ENCODE data around the gene HIGD2A. TPM values are rescaled to one million over a fixed set of nuclear protein-coding genes. Genes with fewer than 3 reads are reported as not detected.

HIGD2A gene
- total RNA-seq, 1 experiment from 2014 or later = 72.6 TPM

DNA sequence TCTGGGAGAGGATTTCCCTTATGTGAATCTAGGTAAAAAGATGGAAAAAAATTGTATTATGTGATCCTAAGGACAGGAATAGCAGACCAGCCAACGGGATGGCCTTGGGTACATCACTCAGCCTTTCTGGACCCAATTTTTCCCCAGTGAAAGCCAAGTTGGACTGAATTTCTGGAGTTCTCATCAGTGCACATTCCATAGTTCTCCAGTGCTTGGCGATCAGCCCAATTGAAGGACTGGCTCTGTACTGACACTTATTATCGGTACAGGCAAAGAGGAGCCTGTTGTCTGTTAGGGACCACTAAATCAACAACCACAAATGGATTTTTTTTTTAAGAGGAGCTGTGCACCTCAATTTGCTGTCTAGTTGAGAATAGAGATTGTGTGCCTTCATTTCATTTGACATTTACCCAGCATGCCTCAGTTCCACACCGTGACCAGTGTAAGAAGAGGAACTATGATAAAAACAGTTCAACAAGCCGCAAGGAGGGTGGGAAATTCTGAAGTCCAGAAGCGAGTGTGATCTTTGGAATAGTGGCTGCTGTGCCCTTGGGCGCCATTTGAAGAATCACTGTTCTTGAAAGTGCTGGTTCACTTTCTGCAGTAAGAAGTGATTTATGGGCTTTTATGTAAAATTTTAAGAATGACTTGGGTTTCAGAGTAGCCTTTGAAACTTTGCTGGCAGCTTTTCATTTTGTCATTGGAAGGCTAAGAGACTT lies 15.3 kb upstream of the HIGD2A start:
- TF ChIP-seq CTCF (IDR thresholded peaks at IDR 0.05; ENCODE audit: unreplicated experiment) = no peak
- no peak overlapping the region for H3K27ac Mint-ChIP-seq (ENCODE audit: unreplicated experiment)
- no TSS peak for BruUV-seq (replicated peaks)
- intact Hi-C loops (cut with micrococcal nuclease; ENCODE audit: unreplicated experiment) = no loop called here
- H3K36me3 Mint-ChIP-seq (ENCODE audit: insufficient read depth, unreplicated experiment) = no peaks in the 10 kb centered on the region
- CTCF ChIA-PET = no interaction called here
- H3K4me1 Mint-ChIP-seq (ENCODE audit: low read depth, unreplicated experiment) = peaks cover 11% of the 10 kb centered on the region
- no peaks in the 10 kb centered on the region for H3K9me3 Mint-ChIP-seq (ENCODE audit: low read depth, unreplicated experiment)
- peaks cover under 1% of the 10 kb centered on the region for H3K27me3 Mint-ChIP-seq (ENCODE audit: unreplicated experiment)
- no peak overlapping the region for H3K4me3 Mint-ChIP-seq (ENCODE audit: low read depth, unreplicated experiment)
- DNase-seq = no peak

GRCh38 chr5:176379881-176380280 lies 8.7 kb upstream of the HIGD2A start:
- Mint-ChIP-seq H3K36me3 (ENCODE audit: insufficient read depth, unreplicated experiment) (peaks cover 18% of the 10 kb centered on the region), H3K4me1 (ENCODE audit: low read depth, unreplicated experiment) (no peaks in the 10 kb centered on the region), H3K27me3 (ENCODE audit: unreplicated experiment) (no peaks in the 10 kb centered on the region), H3K9me3 (ENCODE audit: low read depth, unreplicated experiment) (no peaks in the 10 kb centered on the region), H3K4me3 (ENCODE audit: low read depth, unreplicated experiment) (no peak overlapping the region), H3K27ac (ENCODE audit: unreplicated experiment) (no peak overlapping the region)
- no peak for TF ChIP-seq CTCF (IDR thresholded peaks at IDR 0.05; ENCODE audit: unreplicated experiment)
- CTCF ChIA-PET = no interaction called here
- intact Hi-C loops (cut with micrococcal nuclease; ENCODE audit: unreplicated experiment) = no loop called here
- no peak for DNase-seq
- no TSS peak for BruUV-seq (replicated peaks)

- Mint-ChIP-seq H3K27ac (ENCODE audit: unreplicated experiment) (no peak overlapping the region), H3K4me1 (ENCODE audit: low read depth, unreplicated experiment) (peaks cover 11% of the 10 kb centered on the region), H3K36me3 (ENCODE audit: insufficient read depth, unreplicated experiment) (peaks cover 28% of the 10 kb centered on the region), H3K9me3 (ENCODE audit: low read depth, unreplicated experiment) (no peaks in the 10 kb centered on the region), H3K4me3 (ENCODE audit: low read depth, unreplicated experiment) (no peak overlapping the region), H3K27me3 (ENCODE audit: unreplicated experiment) (no peaks in the 10 kb centered on the region)
- no peak for DNase-seq
- intact Hi-C loops (cut with micrococcal nuclease; ENCODE audit: unreplicated experiment) = no loop called here
- TF ChIP-seq CTCF (IDR thresholded peaks at IDR 0.05; ENCODE audit: unreplicated experiment) = no peak
- CTCF ChIA-PET = no interaction called here
- BruUV-seq (replicated peaks) = no TSS peak
Observed at GRCh38 chr5:176381423-176381822, 7.1 kb upstream of the HIGD2A start.

GRCh38 chr5:176381979-176382378 lies 6.6 kb upstream of the HIGD2A start:
- Mint-ChIP-seq H3K27me3 (ENCODE audit: unreplicated experiment) (no peaks in the 10 kb centered on the region), H3K36me3 (ENCODE audit: insufficient read depth, unreplicated experiment) (peaks cover 29% of the 10 kb centered on the region), H3K9me3 (ENCODE audit: low read depth, unreplicated experiment) (no peaks in the 10 kb centered on the region), H3K27ac (ENCODE audit: unreplicated experiment) (no peak overlapping the region), H3K4me1 (ENCODE audit: low read depth, unreplicated experiment) (peaks cover 16% of the 10 kb centered on the region), H3K4me3 (ENCODE audit: low read depth, unreplicated experiment) (no peak overlapping the region)
- intact Hi-C loops (cut with micrococcal nuclease; ENCODE audit: unreplicated experiment) = no loop called here
- no TSS peak for BruUV-seq (replicated peaks)
- CTCF ChIA-PET = no interaction called here
- DNase-seq = no peak
- TF ChIP-seq CTCF (IDR thresholded peaks at IDR 0.05; ENCODE audit: unreplicated experiment) = no peak
